ENCODE results near the gene CLEC19A.

CLEC19A gene

GRCh38 chr16:19344224-19344801, 58.8 kb downstream of the CLEC19A start:
- no peak; the same call in 1 of the 2 replicates for TF ChIP-seq ISL1 (CRISPR knock-in tag; IDR thresholded peaks at IDR 0.05)
- no peak for TF ChIP-seq ZFP30 (CRISPR knock-in tag; IDR thresholded peaks at IDR 0.05)
- TF ChIP-seq CSRNP3 (CRISPR knock-in tag; IDR thresholded peaks at IDR 0.05) = no peak
- TF ChIP-seq, protein P1, sequence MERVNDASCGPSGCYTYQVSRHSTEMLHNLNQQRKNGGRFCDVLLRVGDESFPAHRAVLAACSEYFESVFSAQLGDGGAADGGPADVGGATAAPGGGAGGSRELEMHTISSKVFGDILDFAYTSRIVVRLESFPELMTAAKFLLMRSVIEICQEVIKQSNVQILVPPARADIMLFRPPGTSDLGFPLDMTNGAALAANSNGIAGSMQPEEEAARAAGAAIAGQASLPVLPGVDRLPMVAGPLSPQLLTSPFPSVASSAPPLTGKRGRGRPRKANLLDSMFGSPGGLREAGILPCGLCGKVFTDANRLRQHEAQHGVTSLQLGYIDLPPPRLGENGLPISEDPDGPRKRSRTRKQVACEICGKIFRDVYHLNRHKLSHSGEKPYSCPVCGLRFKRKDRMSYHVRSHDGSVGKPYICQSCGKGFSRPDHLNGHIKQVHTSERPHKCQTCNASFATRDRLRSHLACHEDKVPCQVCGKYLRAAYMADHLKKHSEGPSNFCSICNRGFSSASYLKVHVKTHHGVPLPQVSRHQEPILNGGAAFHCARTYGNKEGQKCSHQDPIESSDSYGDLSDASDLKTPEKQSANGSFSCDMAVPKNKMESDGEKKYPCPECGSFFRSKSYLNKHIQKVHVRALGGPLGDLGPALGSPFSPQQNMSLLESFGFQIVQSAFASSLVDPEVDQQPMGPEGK (CRISPR knock-in tag; IDR thresholded peaks at IDR 0.05; ENCODE audit: borderline replicate concordance) = no peak
- TF ChIP-seq, protein P2, sequence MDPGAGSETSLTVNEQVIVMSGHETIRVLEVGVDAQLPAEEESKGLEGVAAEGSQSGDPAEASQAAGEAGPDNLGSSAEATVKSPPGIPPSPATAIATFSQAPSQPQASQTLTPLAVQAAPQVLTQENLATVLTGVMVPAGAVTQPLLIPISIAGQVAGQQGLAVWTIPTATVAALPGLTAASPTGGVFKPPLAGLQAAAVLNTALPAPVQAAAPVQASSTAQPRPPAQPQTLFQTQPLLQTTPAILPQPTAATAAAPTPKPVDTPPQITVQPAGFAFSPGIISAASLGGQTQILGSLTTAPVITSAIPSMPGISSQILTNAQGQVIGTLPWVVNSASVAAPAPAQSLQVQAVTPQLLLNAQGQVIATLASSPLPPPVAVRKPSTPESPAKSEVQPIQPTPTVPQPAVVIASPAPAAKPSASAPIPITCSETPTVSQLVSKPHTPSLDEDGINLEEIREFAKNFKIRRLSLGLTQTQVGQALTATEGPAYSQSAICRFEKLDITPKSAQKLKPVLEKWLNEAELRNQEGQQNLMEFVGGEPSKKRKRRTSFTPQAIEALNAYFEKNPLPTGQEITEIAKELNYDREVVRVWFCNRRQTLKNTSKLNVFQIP (CRISPR knock-in tag; IDR thresholded peaks at IDR 0.05; ENCODE audit: borderline replicate concordance, low read depth) = no peak
- no peak for TF ChIP-seq ESRRG (CRISPR knock-in tag; IDR thresholded peaks at IDR 0.05)
- no peak for TF ChIP-seq ZC3H10 (CRISPR knock-in tag; IDR thresholded peaks at IDR 0.05)
- TF ChIP-seq PPARA (CRISPR knock-in tag; IDR thresholded peaks at IDR 0.05; ENCODE audit: borderline replicate concordance) = no peak
- TF ChIP-seq GLIS3 (CRISPR knock-in tag; IDR thresholded peaks at IDR 0.05) = no peak
- TF ChIP-seq SNAI2 (CRISPR knock-in tag; IDR thresholded peaks at IDR 0.05) = no peak
- no peak for TF ChIP-seq CSDC2 (CRISPR knock-in tag; IDR thresholded peaks at IDR 0.05)
- no peak for TF ChIP-seq ZNF565 (CRISPR knock-in tag; conservative IDR thresholded peaks at IDR 0.05; ENCODE audit: low read depth)
- TF ChIP-seq RARB (CRISPR knock-in tag; IDR thresholded peaks at IDR 0.05) = no peak
- TF ChIP-seq ZFP3 (CRISPR knock-in tag; IDR thresholded peaks at IDR 0.05) = no peak
- TF ChIP-seq TOX (CRISPR knock-in tag; IDR thresholded peaks at IDR 0.05; ENCODE audit: borderline replicate concordance) = no peak
- TF ChIP-seq ZNF8 (CRISPR knock-in tag; IDR thresholded peaks at IDR 0.05) = no peak
- TF ChIP-seq OSR1 (CRISPR knock-in tag; IDR thresholded peaks at IDR 0.05) = no peak
- no peak for TF ChIP-seq TCF4 (CRISPR knock-in tag; IDR thresholded peaks at IDR 0.05; ENCODE audit: borderline replicate concordance)
- TF ChIP-seq, protein P3, sequence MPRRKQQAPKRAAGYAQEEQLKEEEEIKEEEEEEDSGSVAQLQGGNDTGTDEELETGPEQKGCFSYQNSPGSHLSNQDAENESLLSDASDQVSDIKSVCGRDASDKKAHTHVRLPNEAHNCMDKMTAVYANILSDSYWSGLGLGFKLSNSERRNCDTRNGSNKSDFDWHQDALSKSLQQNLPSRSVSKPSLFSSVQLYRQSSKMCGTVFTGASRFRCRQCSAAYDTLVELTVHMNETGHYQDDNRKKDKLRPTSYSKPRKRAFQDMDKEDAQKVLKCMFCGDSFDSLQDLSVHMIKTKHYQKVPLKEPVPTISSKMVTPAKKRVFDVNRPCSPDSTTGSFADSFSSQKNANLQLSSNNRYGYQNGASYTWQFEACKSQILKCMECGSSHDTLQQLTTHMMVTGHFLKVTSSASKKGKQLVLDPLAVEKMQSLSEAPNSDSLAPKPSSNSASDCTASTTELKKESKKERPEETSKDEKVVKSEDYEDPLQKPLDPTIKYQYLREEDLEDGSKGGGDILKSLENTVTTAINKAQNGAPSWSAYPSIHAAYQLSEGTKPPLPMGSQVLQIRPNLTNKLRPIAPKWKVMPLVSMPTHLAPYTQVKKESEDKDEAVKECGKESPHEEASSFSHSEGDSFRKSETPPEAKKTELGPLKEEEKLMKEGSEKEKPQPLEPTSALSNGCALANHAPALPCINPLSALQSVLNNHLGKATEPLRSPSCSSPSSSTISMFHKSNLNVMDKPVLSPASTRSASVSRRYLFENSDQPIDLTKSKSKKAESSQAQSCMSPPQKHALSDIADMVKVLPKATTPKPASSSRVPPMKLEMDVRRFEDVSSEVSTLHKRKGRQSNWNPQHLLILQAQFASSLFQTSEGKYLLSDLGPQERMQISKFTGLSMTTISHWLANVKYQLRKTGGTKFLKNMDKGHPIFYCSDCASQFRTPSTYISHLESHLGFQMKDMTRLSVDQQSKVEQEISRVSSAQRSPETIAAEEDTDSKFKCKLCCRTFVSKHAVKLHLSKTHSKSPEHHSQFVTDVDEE (CRISPR knock-in tag; IDR thresholded peaks at IDR 0.05) = no peak
- TF ChIP-seq ARNTL (CRISPR knock-in tag; IDR thresholded peaks at IDR 0.05; ENCODE audit: borderline replicate concordance, low read depth) = no peak
- no peak for ATAC-seq

- TF ChIP-seq ZNF565 (CRISPR knock-in tag; conservative IDR thresholded peaks at IDR 0.05; ENCODE audit: low read depth) = no peak
- TF ChIP-seq CSRNP3 (CRISPR knock-in tag; IDR thresholded peaks at IDR 0.05) = no peak
- no peak for TF ChIP-seq SNAI2 (CRISPR knock-in tag; IDR thresholded peaks at IDR 0.05)
- TF ChIP-seq ISL1 (CRISPR knock-in tag; IDR thresholded peaks at IDR 0.05) = no peak
- no peak for TF ChIP-seq ZC3H10 (CRISPR knock-in tag; IDR thresholded peaks at IDR 0.05)
- TF ChIP-seq CSDC2 (CRISPR knock-in tag; IDR thresholded peaks at IDR 0.05) = no peak
- no peak for TF ChIP-seq TCF4 (CRISPR knock-in tag; IDR thresholded peaks at IDR 0.05; ENCODE audit: borderline replicate concordance)
- TF ChIP-seq, protein P2 (CRISPR knock-in tag; IDR thresholded peaks at IDR 0.05; ENCODE audit: borderline replicate concordance, low read depth) = no peak
- no peak for TF ChIP-seq TOX (CRISPR knock-in tag; IDR thresholded peaks at IDR 0.05; ENCODE audit: borderline replicate concordance)
- TF ChIP-seq, protein P3 (CRISPR knock-in tag; IDR thresholded peaks at IDR 0.05) = no peak
- TF ChIP-seq ESRRG (CRISPR knock-in tag; IDR thresholded peaks at IDR 0.05) = no peak
- TF ChIP-seq BACH2 (CRISPR knock-in tag; IDR thresholded peaks at IDR 0.05; ENCODE audit: borderline replicate concordance) = no peak
- TF ChIP-seq GLIS3 (CRISPR knock-in tag; IDR thresholded peaks at IDR 0.05) = no peak
- ATAC-seq = no peak
These were observed 59.4 kb downstream of the CLEC19A start for GRCh38 chr16:19344980-19345379.

Data from SK-N-SH treated with all-trans-retinoic acid at 6 μM for 48 hours (cell line).